Retinal pigment epithelial cell (primary cell): Measurements from ENCODE around the gene METTL21C.

ENCODE experiments used
- DNase-seq: peaks from one replicate; pipeline ENCODE4 v3.0.0-alpha.2; 2010; ENCODE audit warnings: low read depth
- H3K4me3 ChIP-seq: 2 replicates; pipeline ENCODE4 v1.5.1; 2011; ENCODE audit warnings: mild to moderate bottlenecking, low read length, control low read depth, moderate library complexity
- CTCF ChIP-seq: conservative IDR thresholded peaks from 2 replicates; pipeline ENCODE4 v1.5.1; 2011; ENCODE audit warnings: low read depth, low read length, control low read depth, inconsistent platforms

Gene METTL21C

DNA sequence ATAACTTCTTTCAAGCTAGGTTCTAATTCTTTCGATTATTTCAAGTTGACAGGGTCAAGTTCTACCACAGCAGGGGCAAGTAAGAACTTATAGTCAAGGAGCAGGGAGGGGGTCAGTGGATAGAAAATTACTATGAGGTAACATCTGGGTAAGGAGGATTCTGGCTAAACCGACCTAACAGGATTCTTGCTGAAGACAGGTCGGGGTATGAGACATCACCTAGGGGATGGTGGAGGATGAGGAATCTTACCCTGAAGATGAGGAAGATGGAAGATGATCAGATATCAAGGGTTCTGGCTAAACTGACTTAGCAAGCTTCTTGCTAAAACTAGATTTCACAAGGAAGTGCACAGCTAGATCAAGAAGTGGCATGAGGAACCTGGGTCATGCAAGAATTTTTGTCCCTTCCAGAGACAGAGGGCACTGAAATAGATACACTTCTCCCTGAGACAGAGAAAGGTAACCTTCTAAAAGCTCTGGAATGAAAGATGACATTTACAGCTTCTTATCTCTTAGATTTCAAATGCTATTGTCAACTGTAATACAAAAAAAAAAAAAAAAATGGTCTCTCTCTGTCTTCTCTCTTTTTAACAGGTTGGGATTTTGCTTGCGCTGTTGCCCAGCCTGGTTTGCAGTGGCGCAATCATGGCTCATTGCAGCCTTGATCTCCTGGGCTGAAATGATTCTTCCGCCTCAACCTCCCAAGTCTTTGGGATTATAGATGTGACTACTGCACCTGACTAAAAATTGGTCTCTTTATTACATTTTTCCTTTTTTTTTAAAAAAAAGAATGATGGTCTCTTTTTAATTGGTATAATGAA, 9.6 kb upstream of the METTL21C start:
- no peak for DNase-seq
- no peak for TF ChIP-seq CTCF

DNA sequence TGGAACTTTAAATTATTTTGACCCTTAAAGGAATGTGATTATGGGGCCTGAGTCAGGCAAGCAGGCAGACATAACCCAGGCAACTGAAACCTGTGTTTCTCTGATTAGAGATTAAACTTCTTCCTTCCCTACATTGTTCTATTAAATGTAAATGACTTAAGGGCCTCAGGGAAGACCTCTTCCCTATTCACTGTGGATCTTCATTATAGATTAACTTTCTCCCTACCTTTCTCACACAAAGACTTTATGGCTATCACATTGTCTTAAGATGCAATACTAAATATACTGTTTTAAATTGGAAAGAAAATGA, 8.8 kb upstream of the METTL21C start:
- DNase-seq = no peak

More for the DNA sequence above, 9.6 kb upstream of the METTL21C start:
- no peak overlapping the region for H3K4me3 ChIP-seq

DNA sequence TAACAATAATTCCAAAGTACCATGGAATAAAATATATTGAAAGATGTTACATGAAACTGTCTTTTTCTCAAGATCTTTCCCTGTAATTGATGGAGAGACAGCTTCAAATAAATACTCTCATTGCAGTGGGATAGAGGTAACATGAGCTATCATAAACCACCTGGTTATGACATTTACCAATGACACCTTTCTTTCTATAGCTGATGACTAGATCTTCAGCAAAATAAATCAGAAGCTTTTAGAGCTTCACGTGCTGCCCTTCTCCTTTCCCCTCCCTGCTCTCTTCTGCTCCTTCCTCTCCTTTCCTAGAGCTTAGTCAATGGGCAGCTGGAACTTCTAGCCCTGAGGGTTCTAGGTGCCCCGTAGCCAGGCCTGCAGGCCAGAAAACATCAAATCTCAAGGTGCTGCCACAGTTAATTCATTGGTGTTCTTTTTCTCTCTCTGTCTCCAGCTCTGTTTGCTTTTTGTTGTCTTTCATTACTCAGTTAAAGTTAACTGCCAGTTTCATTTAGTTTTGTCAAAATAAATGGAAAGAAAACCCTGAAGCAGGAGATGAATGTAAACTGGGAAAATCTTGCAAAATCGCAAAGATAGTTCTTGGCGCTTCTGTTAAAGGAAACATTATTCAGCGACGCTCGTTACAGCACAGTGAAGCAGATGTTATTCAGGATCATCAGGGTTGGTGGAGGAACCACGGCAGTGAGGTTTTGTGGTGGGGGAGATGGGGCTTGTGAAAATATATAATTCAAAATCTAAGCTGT, 8.3 kb upstream of the METTL21C start:
- no peak overlapping the region for H3K4me3 ChIP-seq
- DNase-seq = no peak
- TF ChIP-seq CTCF = no peak

More for the DNA sequence above, 8.8 kb upstream of the METTL21C start:
- no peak overlapping the region for H3K4me3 ChIP-seq
- no peak for TF ChIP-seq CTCF

GRCh38 chr13:102701331-102701730, 6.5 kb upstream of the METTL21C start:
- no peak for TF ChIP-seq CTCF
- DNase-seq = no peak
- no peak overlapping the region for H3K4me3 ChIP-seq

DNA sequence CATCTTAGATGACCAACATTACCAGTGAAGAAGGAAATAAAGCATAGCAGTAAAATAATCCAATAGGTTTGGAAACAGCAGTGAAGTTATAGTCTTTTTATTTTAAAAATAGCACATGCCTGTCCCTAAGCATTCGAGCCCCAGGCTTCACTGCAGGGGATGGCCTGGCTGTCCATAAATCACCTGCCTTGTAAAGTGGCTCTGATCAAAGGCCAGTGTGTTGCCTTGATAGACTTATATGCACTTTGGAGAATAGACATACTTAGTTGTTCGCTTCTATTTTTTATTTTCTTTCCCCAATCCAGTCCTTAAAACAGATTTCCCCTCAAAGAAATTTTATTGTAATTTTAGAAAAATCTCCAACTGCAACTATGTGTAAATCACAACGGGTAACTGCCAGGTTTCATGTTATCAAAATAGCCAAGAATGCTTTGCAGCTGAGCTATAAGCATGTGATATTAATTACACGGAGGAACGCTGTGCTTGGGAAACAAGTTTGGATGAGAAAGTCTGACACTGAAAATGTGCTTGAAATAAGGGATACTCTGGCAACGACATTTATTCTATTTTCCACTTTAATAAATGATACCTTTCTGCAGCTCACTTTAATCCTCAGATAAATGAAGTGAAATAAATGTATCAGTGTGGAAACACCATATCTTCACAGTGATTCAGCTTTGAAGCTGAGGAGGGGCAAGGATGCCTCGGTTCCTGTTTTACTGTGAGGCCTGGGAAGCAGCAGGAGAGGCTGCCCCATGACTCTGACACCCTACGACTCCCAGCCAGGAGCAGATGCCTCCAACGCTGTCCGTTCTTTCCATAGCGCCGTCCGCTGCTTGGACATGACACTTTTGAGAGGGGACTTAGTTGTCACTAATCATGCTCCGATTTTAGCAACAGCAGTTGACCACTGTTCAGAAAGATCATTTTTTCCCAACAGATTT, 5.5 kb upstream of the METTL21C start:
- no peak overlapping the region for H3K4me3 ChIP-seq

DNA sequence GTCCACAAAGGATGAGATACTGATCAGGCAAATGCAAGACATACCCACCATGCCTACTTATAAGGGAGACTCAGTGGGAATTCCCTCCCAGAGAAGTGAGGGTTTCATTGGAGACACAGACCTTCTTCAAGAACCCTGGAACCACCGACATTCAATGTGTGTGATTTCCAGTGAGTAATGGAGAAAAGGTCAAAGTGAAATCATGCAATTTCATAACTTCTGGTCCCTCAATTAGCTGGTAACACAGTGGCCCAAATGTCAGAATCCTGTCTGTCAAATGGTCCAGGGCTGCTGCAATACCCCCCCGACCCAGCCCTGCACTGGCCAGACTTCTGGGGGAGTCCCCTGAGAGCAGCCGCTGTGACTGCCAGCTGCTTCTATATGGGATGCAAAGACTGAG, 4.7 kb upstream of the METTL21C start:
- DNase-seq = no peak
- no peak overlapping the region for H3K4me3 ChIP-seq
- TF ChIP-seq CTCF = no peak

More for the DNA sequence above, 5.5 kb upstream of the METTL21C start:
- TF ChIP-seq CTCF = no peak
- peak; percentile 72 for DNase-seq
